Hepatocyte (in vitro differentiated cells): ENCODE results near the gene TOP2B. TPM values are rescaled to one million over a fixed set of nuclear protein-coding genes. Genes with fewer than 3 reads are reported as not detected.

Experiments
- DNase-seq: peaks from one replicate; pipeline ENCODE4 v3.0.0-alpha.2; 2016; ENCODE audit warnings: low spot score
- H2AFZ ChIP-seq: fragments of 200-600 bp; sonication (generic); 2 replicates; pipeline ENCODE4 v1.6.0; 2016; ENCODE audit warnings: antibody characterized with exemption, mild to moderate bottlenecking
- H3K27ac ChIP-seq: fragments of 200-600 bp; sonication (generic); 2 replicates; pipeline ENCODE4 v1.5.1; 2016; ENCODE audit warnings: mild to moderate bottlenecking
- H3K27me3 ChIP-seq: fragments of 200-600 bp; sonication (generic); 2 replicates; pipeline ENCODE4 v1.6.1; 2016
- H3K36me3 ChIP-seq: fragments of 200-600 bp; sonication (generic); replicated peaks from 2 replicates; pipeline ENCODE4 v1.5.1; 2016; ENCODE audit warnings: low read depth; ENCODE audit not compliant: insufficient read depth
- H3K4me1 ChIP-seq: fragments of 200-600 bp; sonication (generic); 2 replicates; pipeline ENCODE4 v1.5.1; 2016; ENCODE audit warnings: mild to moderate bottlenecking, moderate library complexity; ENCODE audit not compliant: insufficient read depth
- H3K4me2 ChIP-seq: fragments of 200-600 bp; sonication (generic); 2 replicates; pipeline ENCODE4 v1.6.0; 2016
- H3K4me3 ChIP-seq: fragments of 200-600 bp; sonication (generic); 2 replicates; pipeline ENCODE4 v1.5.1; 2016; ENCODE audit warnings: mild to moderate bottlenecking
- H3K79me2 ChIP-seq: fragments of 200-600 bp; sonication (generic); 2 replicates; pipeline ENCODE4 v1.6.0; 2017; ENCODE audit warnings: mild to moderate bottlenecking
- H3K9me2 ChIP-seq: fragments of 200-600 bp; sonication (generic); replicated peaks from 2 replicates; pipeline ENCODE4 v1.6.0; 2017; ENCODE audit warnings: mild to moderate bottlenecking; ENCODE audit not compliant: insufficient read depth
- H3K9me3 ChIP-seq: fragments of 200-600 bp; sonication (generic); 2 replicates; pipeline ENCODE4 v1.5.1; 2016; ENCODE audit warnings: low read depth, mild to moderate bottlenecking
- H4K20me1 ChIP-seq: fragments of 200-600 bp; sonication (generic); 2 replicates; pipeline ENCODE4 v1.6.0; 2016; ENCODE audit warnings: mild to moderate bottlenecking; ENCODE audit not compliant: insufficient read depth, poor library complexity, severe bottlenecking
- CTCF ChIP-seq: fragments of 200-600 bp; sonication (generic); IDR thresholded peaks from 2 replicates; pipeline ENCODE4 v1.5.1; 2016; ENCODE audit warnings: antibody characterized with exemption, mild to moderate bottlenecking; ENCODE audit not compliant: poor library complexity
- EZH2 ChIP-seq: fragments of 200-600 bp; sonication (generic); IDR thresholded peaks from 2 replicates; pipeline ENCODE4 v1.6.1; 2016; ENCODE audit warnings: antibody characterized with exemption, mild to moderate bottlenecking, borderline replicate concordance
- EZH2phosphoT487 ChIP-seq: fragments of 200-600 bp; sonication (generic); IDR thresholded peaks from one replicate; pipeline ENCODE4 v1.6.1; 2018; ENCODE audit warnings: antibody characterized with exemption, mild to moderate bottlenecking, low read depth, moderate library complexity; ENCODE audit not compliant: unreplicated experiment, severe bottlenecking
- WGBS: methylation state at CpG from one replicate; pipeline ENCODE4 v1.1.6; 2016; ENCODE audit warnings: low lambda C conversion rate; ENCODE audit errors: missing lambda C conversion rate; 5-methylcytosine and 5-hydroxymethylcytosine counted together
- polyA plus RNA-seq: library from polyadenylated mRNA; unstranded; fragments of >200 nt; fragmentation: Nextera tagmentation; extraction: Ambion mirVana; gene quantifications from 2 replicates; pipeline ENCODE4 v1.2.1, GENCODE V29; 2016
- total RNA-seq: library from RNA; depleted of rRNA; stranded (reverse); fragments of >200 nt; gene quantifications from 2 replicates; pipeline ENCODE4 v1.2.3, GENCODE V29; 2014

The TOP2B gene
- total and polyA plus RNA-seq, 2 experiments from 2014 or later = 49.5 to 109 TPM

GRCh38 chr3:25708036-25708435 is 43.3 kb upstream of the TOP2B start:
- DNase-seq = no peak
- H3K27me3 ChIP-seq = peaks cover 8% of the 10 kb centered on the region
- H3K4me2 ChIP-seq = no peak overlapping the region
- TF ChIP-seq EZH2phosphoT487 = no peak
- no peak for TF ChIP-seq CTCF
- no peak for TF ChIP-seq EZH2
- 71% methylated on average over 3 of the region's 3 CpGs for WGBS
- H3K4me1 ChIP-seq = no peaks in the 10 kb centered on the region
- no peaks in the 10 kb centered on the region for H4K20me1 ChIP-seq
- no peak overlapping the region for H2AFZ ChIP-seq
- H3K36me3 ChIP-seq = no peaks in the 10 kb centered on the region
- H3K4me3 ChIP-seq = no peak overlapping the region
- no peaks in the 10 kb centered on the region for H3K79me2 ChIP-seq
- no peaks in the 10 kb centered on the region for H3K9me3 ChIP-seq
- no peaks in the 10 kb centered on the region for H3K9me2 ChIP-seq
- H3K27ac ChIP-seq = no peak overlapping the region

- H3K4me3 ChIP-seq = no peak overlapping the region
- no peak overlapping the region for H3K27ac ChIP-seq
- H3K27me3 ChIP-seq = peaks cover 8% of the 10 kb centered on the region
- 91% methylated on average over 2 of the region's 2 CpGs for WGBS
- H4K20me1 ChIP-seq = no peaks in the 10 kb centered on the region
- no peaks in the 10 kb centered on the region for H3K79me2 ChIP-seq
- H3K9me3 ChIP-seq = no peaks in the 10 kb centered on the region
- TF ChIP-seq EZH2phosphoT487 (no peak), EZH2 (no peak), CTCF (no peak)
- H3K9me2 ChIP-seq = no peaks in the 10 kb centered on the region
- H3K4me2 ChIP-seq = no peak overlapping the region
- DNase-seq = no peak
- H3K36me3 ChIP-seq = no peaks in the 10 kb centered on the region
- H2AFZ ChIP-seq = no peak overlapping the region
- H3K4me1 ChIP-seq = no peaks in the 10 kb centered on the region
Measured at GRCh38 chr3:25707268-25707926, 42.7 kb upstream of the TOP2B start.

GRCh38 chr3:25706213-25706612 is 41.5 kb upstream of the TOP2B start:
- Histone ChIP-seq H3K9me3 (no peaks in the 10 kb centered on the region), H3K4me2 (no peak overlapping the region), H3K4me3 (no peak overlapping the region), H2AFZ (no peak overlapping the region), H4K20me1 (no peaks in the 10 kb centered on the region), H3K9me2 (no peaks in the 10 kb centered on the region), H3K36me3 (no peaks in the 10 kb centered on the region), H3K79me2 (no peaks in the 10 kb centered on the region), H3K27ac (no peak overlapping the region), H3K4me1 (no peaks in the 10 kb centered on the region), H3K27me3 (peaks cover 8% of the 10 kb centered on the region)
- TF ChIP-seq CTCF (no peak), EZH2phosphoT487 (no peak), EZH2 (no peak)
- WGBS = 84% methylated on average over 4 of the region's 4 CpGs
- no peak for DNase-seq

GRCh38 chr3:25697553-25697952 is 32.8 kb upstream of the TOP2B start:
- no peaks in the 10 kb centered on the region for H3K9me2 ChIP-seq
- WGBS = 91% methylated on average over 1 of the region's 1 CpG
- H3K4me2 ChIP-seq = no peak overlapping the region

More at GRCh38 chr3:25697553-25697952, 32.8 kb upstream of the TOP2B start:
- Histone ChIP-seq H4K20me1 (no peaks in the 10 kb centered on the region), H3K4me1 (no peaks in the 10 kb centered on the region), H2AFZ (no peak overlapping the region), H3K27ac (no peak overlapping the region), H3K4me3 (no peak overlapping the region), H3K27me3 (no peaks in the 10 kb centered on the region), H3K36me3 (no peaks in the 10 kb centered on the region), H3K79me2 (no peaks in the 10 kb centered on the region), H3K9me3 (no peaks in the 10 kb centered on the region)
- DNase-seq = no peak
- TF ChIP-seq CTCF (no peak), EZH2phosphoT487 (no peak), EZH2 (no peak)
